Measurements from ENCODE around the gene ASMTL.

DNA sequence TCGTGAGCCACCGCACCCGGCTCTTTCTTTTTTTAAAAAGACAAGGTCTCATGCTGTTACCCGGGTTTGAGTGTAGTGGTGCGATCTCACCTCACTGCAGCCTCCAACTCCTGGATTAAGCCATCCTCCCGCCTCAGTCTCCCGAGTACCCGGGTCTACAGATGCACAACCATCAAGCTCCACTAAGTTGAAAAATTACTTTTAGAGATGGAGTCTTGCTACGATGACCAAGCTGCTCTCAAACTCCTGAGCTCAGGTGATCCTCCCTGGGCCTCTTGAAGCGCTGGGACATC, 62.8 kb downstream of the ASMTL start:
- TF ChIP-seq, protein P1, sequence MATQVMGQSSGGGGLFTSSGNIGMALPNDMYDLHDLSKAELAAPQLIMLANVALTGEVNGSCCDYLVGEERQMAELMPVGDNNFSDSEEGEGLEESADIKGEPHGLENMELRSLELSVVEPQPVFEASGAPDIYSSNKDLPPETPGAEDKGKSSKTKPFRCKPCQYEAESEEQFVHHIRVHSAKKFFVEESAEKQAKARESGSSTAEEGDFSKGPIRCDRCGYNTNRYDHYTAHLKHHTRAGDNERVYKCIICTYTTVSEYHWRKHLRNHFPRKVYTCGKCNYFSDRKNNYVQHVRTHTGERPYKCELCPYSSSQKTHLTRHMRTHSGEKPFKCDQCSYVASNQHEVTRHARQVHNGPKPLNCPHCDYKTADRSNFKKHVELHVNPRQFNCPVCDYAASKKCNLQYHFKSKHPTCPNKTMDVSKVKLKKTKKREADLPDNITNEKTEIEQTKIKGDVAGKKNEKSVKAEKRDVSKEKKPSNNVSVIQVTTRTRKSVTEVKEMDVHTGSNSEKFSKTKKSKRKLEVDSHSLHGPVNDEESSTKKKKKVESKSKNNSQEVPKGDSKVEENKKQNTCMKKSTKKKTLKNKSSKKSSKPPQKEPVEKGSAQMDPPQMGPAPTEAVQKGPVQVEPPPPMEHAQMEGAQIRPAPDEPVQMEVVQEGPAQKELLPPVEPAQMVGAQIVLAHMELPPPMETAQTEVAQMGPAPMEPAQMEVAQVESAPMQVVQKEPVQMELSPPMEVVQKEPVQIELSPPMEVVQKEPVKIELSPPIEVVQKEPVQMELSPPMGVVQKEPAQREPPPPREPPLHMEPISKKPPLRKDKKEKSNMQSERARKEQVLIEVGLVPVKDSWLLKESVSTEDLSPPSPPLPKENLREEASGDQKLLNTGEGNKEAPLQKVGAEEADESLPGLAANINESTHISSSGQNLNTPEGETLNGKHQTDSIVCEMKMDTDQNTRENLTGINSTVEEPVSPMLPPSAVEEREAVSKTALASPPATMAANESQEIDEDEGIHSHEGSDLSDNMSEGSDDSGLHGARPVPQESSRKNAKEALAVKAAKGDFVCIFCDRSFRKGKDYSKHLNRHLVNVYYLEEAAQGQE (IDR thresholded peaks at IDR 0.05; ENCODE audit: borderline replicate concordance in 1 of 2, low read depth in 1 of 2, low read length in 2 of 2), result no peak
- TF ChIP-seq, protein P2, sequence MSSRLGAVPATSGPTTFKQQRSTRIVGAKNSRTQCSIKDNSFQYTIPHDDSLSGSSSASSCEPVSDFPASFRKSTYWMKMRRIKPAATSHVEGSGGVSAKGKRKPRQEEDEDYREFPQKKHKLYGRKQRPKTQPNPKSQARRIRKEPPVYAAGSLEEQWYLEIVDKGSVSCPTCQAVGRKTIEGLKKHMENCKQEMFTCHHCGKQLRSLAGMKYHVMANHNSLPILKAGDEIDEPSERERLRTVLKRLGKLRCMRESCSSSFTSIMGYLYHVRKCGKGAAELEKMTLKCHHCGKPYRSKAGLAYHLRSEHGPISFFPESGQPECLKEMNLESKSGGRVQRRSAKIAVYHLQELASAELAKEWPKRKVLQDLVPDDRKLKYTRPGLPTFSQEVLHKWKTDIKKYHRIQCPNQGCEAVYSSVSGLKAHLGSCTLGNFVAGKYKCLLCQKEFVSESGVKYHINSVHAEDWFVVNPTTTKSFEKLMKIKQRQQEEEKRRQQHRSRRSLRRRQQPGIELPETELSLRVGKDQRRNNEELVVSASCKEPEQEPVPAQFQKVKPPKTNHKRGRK (CRISPR knock-in tag; IDR thresholded peaks at IDR 0.05), result no peak
- TF ChIP-seq SIN3A (IDR thresholded peaks at IDR 0.05; ENCODE audit: borderline replicate concordance, low read depth, low read length) (no peak), RXRA (CRISPR knock-in tag; IDR thresholded peaks at IDR 0.05) (no peak), SRF (IDR thresholded peaks at IDR 0.05; ENCODE audit: low read depth, low read length) (no peak), ZNF761 (CRISPR knock-in tag; conservative IDR thresholded peaks at IDR 0.05) (no peak), HMG20A (CRISPR knock-in tag; IDR thresholded peaks at IDR 0.05; ENCODE audit: borderline replicate concordance) (no peak), GABPA (IDR thresholded peaks at IDR 0.05; ENCODE audit: low read depth, low read length) (no peak), GABPA (CRISPR knock-in tag; IDR thresholded peaks at IDR 0.05; ENCODE audit: low read depth) (no peak), ZNF615 (CRISPR knock-in tag; IDR thresholded peaks at IDR 0.05; ENCODE audit: borderline replicate concordance) (no peak), ZFAT (CRISPR knock-in tag; conservative IDR thresholded peaks at IDR 0.05) (no peak), POLR2AphosphoS5 (IDR thresholded peaks at IDR 0.05; ENCODE audit: low read depth, low read length) (no peak)
- TF ChIP-seq, protein P3, sequence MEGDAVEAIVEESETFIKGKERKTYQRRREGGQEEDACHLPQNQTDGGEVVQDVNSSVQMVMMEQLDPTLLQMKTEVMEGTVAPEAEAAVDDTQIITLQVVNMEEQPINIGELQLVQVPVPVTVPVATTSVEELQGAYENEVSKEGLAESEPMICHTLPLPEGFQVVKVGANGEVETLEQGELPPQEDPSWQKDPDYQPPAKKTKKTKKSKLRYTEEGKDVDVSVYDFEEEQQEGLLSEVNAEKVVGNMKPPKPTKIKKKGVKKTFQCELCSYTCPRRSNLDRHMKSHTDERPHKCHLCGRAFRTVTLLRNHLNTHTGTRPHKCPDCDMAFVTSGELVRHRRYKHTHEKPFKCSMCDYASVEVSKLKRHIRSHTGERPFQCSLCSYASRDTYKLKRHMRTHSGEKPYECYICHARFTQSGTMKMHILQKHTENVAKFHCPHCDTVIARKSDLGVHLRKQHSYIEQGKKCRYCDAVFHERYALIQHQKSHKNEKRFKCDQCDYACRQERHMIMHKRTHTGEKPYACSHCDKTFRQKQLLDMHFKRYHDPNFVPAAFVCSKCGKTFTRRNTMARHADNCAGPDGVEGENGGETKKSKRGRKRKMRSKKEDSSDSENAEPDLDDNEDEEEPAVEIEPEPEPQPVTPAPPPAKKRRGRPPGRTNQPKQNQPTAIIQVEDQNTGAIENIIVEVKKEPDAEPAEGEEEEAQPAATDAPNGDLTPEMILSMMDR (CRISPR knock-in tag; IDR thresholded peaks at IDR 0.05), result no peak
- TF ChIP-seq, protein P4, sequence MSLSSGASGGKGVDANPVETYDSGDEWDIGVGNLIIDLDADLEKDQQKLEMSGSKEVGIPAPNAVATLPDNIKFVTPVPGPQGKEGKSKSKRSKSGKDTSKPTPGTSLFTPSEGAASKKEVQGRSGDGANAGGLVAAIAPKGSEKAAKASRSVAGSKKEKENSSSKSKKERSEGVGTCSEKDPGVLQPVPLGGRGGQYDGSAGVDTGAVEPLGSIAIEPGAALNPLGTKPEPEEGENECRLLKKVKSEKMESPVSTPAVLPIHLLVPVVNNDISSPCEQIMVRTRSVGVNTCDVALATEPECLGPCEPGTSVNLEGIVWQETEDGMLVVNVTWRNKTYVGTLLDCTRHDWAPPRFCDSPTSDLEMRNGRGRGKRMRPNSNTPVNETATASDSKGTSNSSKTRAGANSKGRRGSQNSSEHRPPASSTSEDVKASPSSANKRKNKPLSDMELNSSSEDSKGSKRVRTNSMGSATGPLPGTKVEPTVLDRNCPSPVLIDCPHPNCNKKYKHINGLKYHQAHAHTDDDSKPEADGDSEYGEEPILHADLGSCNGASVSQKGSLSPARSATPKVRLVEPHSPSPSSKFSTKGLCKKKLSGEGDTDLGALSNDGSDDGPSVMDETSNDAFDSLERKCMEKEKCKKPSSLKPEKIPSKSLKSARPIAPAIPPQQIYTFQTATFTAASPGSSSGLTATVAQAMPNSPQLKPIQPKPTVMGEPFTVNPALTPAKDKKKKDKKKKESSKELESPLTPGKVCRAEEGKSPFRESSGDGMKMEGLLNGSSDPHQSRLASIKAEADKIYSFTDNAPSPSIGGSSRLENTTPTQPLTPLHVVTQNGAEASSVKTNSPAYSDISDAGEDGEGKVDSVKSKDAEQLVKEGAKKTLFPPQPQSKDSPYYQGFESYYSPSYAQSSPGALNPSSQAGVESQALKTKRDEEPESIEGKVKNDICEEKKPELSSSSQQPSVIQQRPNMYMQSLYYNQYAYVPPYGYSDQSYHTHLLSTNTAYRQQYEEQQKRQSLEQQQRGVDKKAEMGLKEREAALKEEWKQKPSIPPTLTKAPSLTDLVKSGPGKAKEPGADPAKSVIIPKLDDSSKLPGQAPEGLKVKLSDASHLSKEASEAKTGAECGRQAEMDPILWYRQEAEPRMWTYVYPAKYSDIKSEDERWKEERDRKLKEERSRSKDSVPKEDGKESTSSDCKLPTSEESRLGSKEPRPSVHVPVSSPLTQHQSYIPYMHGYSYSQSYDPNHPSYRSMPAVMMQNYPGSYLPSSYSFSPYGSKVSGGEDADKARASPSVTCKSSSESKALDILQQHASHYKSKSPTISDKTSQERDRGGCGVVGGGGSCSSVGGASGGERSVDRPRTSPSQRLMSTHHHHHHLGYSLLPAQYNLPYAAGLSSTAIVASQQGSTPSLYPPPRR (CRISPR knock-in tag; IDR thresholded peaks at IDR 0.05; ENCODE audit: borderline replicate concordance), result no peak
